Measurements from ENCODE around the gene MAFF. TPM values are rescaled to one million over a fixed set of nuclear protein-coding genes. Genes with fewer than 3 reads are reported as not detected.

Gene MAFF
- total and polyA plus RNA-seq, 2 donors (not counting 1 experiment from before 2014, with no cell fraction given) = 8.8 to 26.3 TPM

- Histone ChIP-seq H3K9ac (ENCODE audit: insufficient read depth, low read length) (no peak overlapping the region), H3K4me2 (ENCODE audit: extremely low read depth, insufficient read depth, low read length) (no peak overlapping the region), H3K36me3 (ENCODE audit: control insufficient read depth, insufficient read depth, low read length) (peaks cover 33% of the 10 kb centered on the region), H3K4me1 (ENCODE audit: control insufficient read depth, extremely low read depth, insufficient read depth, low read length) (peaks cover 7% of the 10 kb centered on the region), H3K27ac (ENCODE audit: insufficient read depth, low read length) (peak overlapping the region; percentile 2), H3K79me2 (ENCODE audit: control insufficient read depth, insufficient read depth, low read length) (no peaks in the 10 kb centered on the region), H3K27me3 (ENCODE audit: control insufficient read depth, insufficient read depth, low read length) (no peaks in the 10 kb centered on the region), H3K4me3 (replicated peaks in 1 of 4; ENCODE audit: control extremely low read depth in 1 of 4, insufficient read depth in 1 of 4, low read depth in 3 of 4, low read length in 4 of 4) (no peak overlapping the region), H3K9me3 (ENCODE audit: control insufficient read depth, insufficient read depth, low read depth, low read length) (no peaks in the 10 kb centered on the region), H4K20me1 (ENCODE audit: control insufficient read depth, extremely low read depth, insufficient read depth, low read length) (no peaks in the 10 kb centered on the region), H2AFZ (ENCODE audit: low read length) (no peak overlapping the region)
- DNase-seq (ENCODE audit: low read depth in 2 of 2) = peak in 1 of 2 donors; percentile 47
- TF ChIP-seq EZH2 (IDR thresholded peaks at IDR 0.05; ENCODE audit: low read length, missing control alignments) = no peak
- TF ChIP-seq CTCF (conservative IDR thresholded peaks at IDR 0.05 in 1 of 2, IDR thresholded peaks at IDR 0.05 in 1 of 2; ENCODE audit: low read depth in 1 of 2, low read length in 2 of 2) = peak in 1 of 2 donors; percentile 32
Observed at GRCh38 chr22:38230108-38230825, 28.5 kb downstream of the MAFF start.

GRCh38 chr22:38230916-38231315 lies 29.1 kb downstream of the MAFF start:
- no peaks in the 10 kb centered on the region for H4K20me1 ChIP-seq (ENCODE audit: control insufficient read depth, extremely low read depth, insufficient read depth, low read length)
- H3K4me3 ChIP-seq (replicated peaks in 1 of 4; ENCODE audit: control extremely low read depth in 1 of 4, insufficient read depth in 1 of 4, low read depth in 3 of 4, low read length in 4 of 4) = no peak overlapping the region
- TF ChIP-seq EZH2 (IDR thresholded peaks at IDR 0.05; ENCODE audit: low read length, missing control alignments) (no peak), CTCF (conservative IDR thresholded peaks at IDR 0.05 in 1 of 2, IDR thresholded peaks at IDR 0.05 in 1 of 2; ENCODE audit: low read depth in 1 of 2, low read length in 2 of 2) (no peak)
- no peak for DNase-seq (ENCODE audit: low read depth in 2 of 2)
- H3K9ac ChIP-seq (ENCODE audit: insufficient read depth, low read length) = no peak overlapping the region
- H3K4me2 ChIP-seq (ENCODE audit: extremely low read depth, insufficient read depth, low read length) = no peak overlapping the region
- H3K27me3 ChIP-seq (ENCODE audit: control insufficient read depth, insufficient read depth, low read length) = no peaks in the 10 kb centered on the region
- peaks cover 7% of the 10 kb centered on the region for H3K4me1 ChIP-seq (ENCODE audit: control insufficient read depth, extremely low read depth, insufficient read depth, low read length)
- H3K79me2 ChIP-seq (ENCODE audit: control insufficient read depth, insufficient read depth, low read length) = no peaks in the 10 kb centered on the region
- H3K9me3 ChIP-seq (ENCODE audit: control insufficient read depth, insufficient read depth, low read depth, low read length) = no peaks in the 10 kb centered on the region
- H3K27ac ChIP-seq (ENCODE audit: insufficient read depth, low read length) = no peak overlapping the region
- no peak overlapping the region for H2AFZ ChIP-seq (ENCODE audit: low read length)
- peaks cover 33% of the 10 kb centered on the region for H3K36me3 ChIP-seq (ENCODE audit: control insufficient read depth, insufficient read depth, low read length)

GRCh38 chr22:38232196-38232595 lies 30.4 kb downstream of the MAFF start:
- TF ChIP-seq CTCF (conservative IDR thresholded peaks at IDR 0.05 in 1 of 2, IDR thresholded peaks at IDR 0.05 in 1 of 2; ENCODE audit: low read depth in 1 of 2, low read length in 2 of 2) = no peak
- TF ChIP-seq EZH2 (IDR thresholded peaks at IDR 0.05; ENCODE audit: low read length, missing control alignments) = no peak
- peaks cover 25% of the 10 kb centered on the region for H3K36me3 ChIP-seq (ENCODE audit: control insufficient read depth, insufficient read depth, low read length)
- H2AFZ ChIP-seq (ENCODE audit: low read length) = no peak overlapping the region
- peaks cover 7% of the 10 kb centered on the region for H3K4me1 ChIP-seq (ENCODE audit: control insufficient read depth, extremely low read depth, insufficient read depth, low read length)
- no peaks in the 10 kb centered on the region for H3K27me3 ChIP-seq (ENCODE audit: control insufficient read depth, insufficient read depth, low read length)
- H3K27ac ChIP-seq (ENCODE audit: insufficient read depth, low read length) = no peak overlapping the region
- no peak overlapping the region for H3K9ac ChIP-seq (ENCODE audit: insufficient read depth, low read length)
- no peaks in the 10 kb centered on the region for H4K20me1 ChIP-seq (ENCODE audit: control insufficient read depth, extremely low read depth, insufficient read depth, low read length)
- H3K4me2 ChIP-seq (ENCODE audit: extremely low read depth, insufficient read depth, low read length) = no peak overlapping the region
- H3K79me2 ChIP-seq (ENCODE audit: control insufficient read depth, insufficient read depth, low read length) = no peaks in the 10 kb centered on the region
- DNase-seq (ENCODE audit: low read depth in 2 of 2) = no peak
- no peak overlapping the region for H3K4me3 ChIP-seq (replicated peaks in 1 of 4; ENCODE audit: control extremely low read depth in 1 of 4, insufficient read depth in 1 of 4, low read depth in 3 of 4, low read length in 4 of 4)
- no peaks in the 10 kb centered on the region for H3K9me3 ChIP-seq (ENCODE audit: control insufficient read depth, insufficient read depth, low read depth, low read length)

All from fibroblast of lung (primary cell).